Retinal pigment epithelial cell (primary cell): Measurements from ENCODE around the gene MPHOSPH9.

Source experiments
- DNase-seq: peaks from one replicate; pipeline ENCODE4 v3.0.0-alpha.2; 2010; ENCODE audit warnings: low read depth
- H3K4me3 ChIP-seq: 2 replicates; pipeline ENCODE4 v1.5.1; 2011; ENCODE audit warnings: mild to moderate bottlenecking, low read length, control low read depth, moderate library complexity
- TF ChIP-seq, protein P1 (sequence below): conservative IDR thresholded peaks from 2 replicates; pipeline ENCODE4 v1.5.1; 2011; ENCODE audit warnings: low read depth, low read length, control low read depth, inconsistent platforms

The MPHOSPH9 gene

DNA sequence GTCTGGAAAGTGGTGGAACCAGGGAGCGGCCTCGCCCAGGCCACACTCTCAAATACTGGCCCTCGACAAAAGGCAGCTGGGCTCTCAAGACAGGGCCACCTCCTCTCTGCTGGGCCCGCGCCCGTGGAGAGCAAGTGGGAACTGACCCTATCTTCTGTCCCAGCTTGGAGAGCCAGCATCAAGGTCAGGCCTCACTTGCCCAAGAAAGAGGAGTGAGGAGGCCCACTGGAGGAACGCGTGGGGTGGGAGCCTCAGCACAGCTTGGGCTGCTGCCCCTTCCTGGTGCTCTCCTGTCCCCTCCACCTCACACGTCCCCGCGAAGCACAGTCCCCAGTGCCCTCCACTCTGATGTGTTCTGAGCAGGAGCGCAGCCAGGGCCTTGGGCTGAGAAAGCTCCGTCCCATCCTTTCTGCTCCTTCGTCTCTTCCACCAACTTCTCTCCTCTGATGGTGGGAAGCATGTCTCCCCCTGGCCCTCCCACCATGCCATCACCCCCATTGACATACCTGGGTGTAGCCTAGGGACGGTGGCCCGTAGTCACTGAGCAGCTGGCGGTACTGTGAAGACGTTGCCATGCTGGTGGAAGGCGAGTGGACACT is 33.8 kb upstream of the MPHOSPH9 start:
- TF ChIP-seq, protein P1, sequence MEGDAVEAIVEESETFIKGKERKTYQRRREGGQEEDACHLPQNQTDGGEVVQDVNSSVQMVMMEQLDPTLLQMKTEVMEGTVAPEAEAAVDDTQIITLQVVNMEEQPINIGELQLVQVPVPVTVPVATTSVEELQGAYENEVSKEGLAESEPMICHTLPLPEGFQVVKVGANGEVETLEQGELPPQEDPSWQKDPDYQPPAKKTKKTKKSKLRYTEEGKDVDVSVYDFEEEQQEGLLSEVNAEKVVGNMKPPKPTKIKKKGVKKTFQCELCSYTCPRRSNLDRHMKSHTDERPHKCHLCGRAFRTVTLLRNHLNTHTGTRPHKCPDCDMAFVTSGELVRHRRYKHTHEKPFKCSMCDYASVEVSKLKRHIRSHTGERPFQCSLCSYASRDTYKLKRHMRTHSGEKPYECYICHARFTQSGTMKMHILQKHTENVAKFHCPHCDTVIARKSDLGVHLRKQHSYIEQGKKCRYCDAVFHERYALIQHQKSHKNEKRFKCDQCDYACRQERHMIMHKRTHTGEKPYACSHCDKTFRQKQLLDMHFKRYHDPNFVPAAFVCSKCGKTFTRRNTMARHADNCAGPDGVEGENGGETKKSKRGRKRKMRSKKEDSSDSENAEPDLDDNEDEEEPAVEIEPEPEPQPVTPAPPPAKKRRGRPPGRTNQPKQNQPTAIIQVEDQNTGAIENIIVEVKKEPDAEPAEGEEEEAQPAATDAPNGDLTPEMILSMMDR = no peak
- no peak overlapping the region for H3K4me3 ChIP-seq
- DNase-seq = no peak

DNA sequence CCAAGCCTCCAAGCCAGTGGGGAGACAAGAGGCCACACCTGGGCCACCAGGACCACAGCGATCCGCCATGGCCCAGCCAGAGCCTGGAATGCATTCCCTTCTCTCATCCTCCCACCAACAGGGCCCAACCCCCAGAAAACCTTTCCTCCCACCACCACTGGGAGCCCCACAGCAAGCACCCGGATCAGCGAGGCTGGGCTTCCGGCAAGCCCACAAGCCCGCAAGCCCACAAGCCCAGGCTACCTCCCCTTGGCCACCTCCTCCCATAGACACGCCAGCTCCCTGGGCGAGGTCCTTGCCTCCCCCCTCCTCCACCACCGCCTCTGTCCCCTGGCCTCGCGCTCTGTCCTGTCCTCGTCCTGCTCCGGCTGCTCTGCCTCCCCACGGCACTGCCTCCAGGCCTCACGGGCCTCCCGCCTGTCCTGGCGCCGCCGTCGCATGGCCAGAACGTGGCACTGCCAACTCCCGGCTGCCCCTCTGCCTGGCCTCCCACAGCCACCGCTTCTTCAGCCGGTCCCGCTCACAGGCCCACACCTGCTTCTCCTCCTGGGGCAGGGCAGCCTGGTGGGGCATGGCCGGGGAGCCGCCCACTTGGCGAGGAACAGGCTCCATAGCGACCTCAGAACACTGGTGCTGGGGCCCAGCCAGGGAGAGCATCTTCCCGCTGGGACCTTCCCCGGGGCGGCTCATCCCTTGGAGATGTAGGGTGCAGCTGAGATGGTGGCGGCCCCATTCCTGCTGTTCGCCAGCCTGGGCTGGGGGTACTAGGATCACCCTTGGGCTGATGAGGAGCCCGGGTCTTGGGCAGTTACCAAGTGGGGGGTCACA is 33.1 kb upstream of the MPHOSPH9 start:
- no peak overlapping the region for H3K4me3 ChIP-seq
- TF ChIP-seq, protein P1 = no peak
- DNase-seq = no peak

DNA sequence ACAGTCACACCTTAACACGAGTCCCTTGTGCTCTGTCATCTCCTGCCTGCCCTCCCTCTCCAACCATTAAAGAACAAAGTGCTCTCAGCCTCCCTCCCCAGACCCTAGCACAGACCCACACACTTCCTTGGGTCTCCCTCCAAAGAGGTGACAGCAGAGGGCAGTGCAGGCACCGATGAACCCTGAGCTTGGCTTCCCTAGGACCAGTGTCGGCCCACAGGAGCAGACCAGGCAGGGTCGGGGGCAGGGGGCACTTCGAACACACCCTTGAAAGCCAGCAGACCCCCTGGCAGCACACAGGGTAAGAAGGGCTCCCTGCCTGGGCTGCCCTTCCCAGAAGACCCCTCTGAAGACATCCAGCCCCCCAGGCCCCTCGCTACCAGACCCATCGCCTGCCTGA is 31.7 kb upstream of the MPHOSPH9 start:
- TF ChIP-seq, protein P1 = peak; percentile 21
- H3K4me3 ChIP-seq = no peak overlapping the region
- no peak for DNase-seq

DNA sequence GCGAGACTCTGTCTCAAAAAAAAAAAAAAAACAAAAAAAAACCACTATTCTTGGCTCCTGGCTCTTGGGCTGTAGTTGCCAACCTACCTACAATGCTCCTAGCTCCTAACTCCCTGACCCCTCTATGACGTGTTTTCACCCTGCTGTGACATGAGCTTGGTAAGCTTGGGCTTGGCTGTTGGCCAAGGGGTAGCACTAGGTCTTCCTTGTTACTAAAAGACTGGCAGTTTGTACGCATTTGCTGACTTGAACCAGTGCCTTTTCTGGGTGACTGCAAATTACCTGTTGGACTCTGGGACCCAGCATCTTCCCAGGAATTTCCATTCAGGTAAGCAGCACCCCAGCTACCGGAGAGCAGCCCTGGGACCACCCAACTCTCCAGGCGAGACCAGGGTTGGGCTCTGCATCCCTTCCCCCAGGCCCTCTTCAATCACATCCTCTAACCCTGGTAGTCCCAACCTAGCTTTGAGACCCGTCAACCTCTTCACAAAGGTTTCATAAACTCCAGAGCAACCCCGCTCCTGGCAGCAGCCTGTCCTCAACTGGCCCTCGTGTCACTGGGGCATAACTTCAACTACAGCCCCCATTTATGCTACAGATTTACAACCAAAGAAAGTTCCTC is 30.4 kb upstream of the MPHOSPH9 start:
- TF ChIP-seq, protein P1 = no peak
- no peak overlapping the region for H3K4me3 ChIP-seq
- no peak for DNase-seq

GRCh38 chr12:123261196-123261595 is 28.3 kb upstream of the MPHOSPH9 start:
- TF ChIP-seq, protein P1 = no peak
- H3K4me3 ChIP-seq = no peak overlapping the region
- no peak for DNase-seq

DNA sequence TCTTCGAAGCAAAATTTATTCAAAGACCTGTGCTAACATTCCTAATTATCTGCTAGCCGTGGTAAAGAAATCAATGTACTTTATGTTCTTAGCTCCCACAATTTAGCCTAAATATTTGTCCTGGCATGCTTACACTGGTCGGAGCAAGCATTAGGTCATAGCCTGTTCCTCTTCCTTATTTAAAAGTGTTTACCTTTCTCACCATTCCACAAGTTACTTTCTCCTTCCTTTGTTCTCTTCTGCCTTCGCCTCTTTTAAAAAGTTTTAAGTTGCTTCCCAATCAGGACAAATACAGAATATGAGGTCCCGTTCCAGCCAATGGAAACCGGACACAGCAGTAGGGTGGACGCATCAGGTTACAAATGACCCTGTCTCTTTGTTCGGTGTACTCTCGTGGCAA is 27.1 kb upstream of the MPHOSPH9 start:
- no peak overlapping the region for H3K4me3 ChIP-seq
- DNase-seq = no peak
- TF ChIP-seq, protein P1 = no peak
